ENCODE data around the gene VSIG1. TPM values are rescaled to one million over a fixed set of nuclear protein-coding genes. Genes with fewer than 3 reads are reported as not detected.

The VSIG1 gene
- total RNA-seq, 1 experiment from 2014 or later = 0.07 TPM

GRCh38 chrX:108121291-108121690 lies 76.4 kb downstream of the VSIG1 start (continued):
- TF ChIP-seq ZFX (IDR thresholded peaks at IDR 0.05) (no peak), JUND (IDR thresholded peaks at IDR 0.05) (no peak), POLR2A (IDR thresholded peaks at IDR 0.05; ENCODE audit: borderline replicate concordance, extremely low read depth, insufficient read depth, insufficient read length) (no peak)
- TF ChIP-seq, protein P1, sequence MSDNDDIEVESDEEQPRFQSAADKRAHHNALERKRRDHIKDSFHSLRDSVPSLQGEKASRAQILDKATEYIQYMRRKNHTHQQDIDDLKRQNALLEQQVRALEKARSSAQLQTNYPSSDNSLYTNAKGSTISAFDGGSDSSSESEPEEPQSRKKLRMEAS (IDR thresholded peaks at IDR 0.05) = no peak

GRCh38 chrX:108122748-108123147 lies 77.9 kb downstream of the VSIG1 start:
- BruUV-seq (replicated peaks) = no TSS peak
- ChIA-PET CTCF (interaction anchor here (1.0 kb wide), 1 partner anchor 17 kb away, joined by 3 read pairs; no protein-coding TSS in a partner anchor), POLR2A (no interaction called here), RAD21 (ENCODE audit: low non-redundant PET in 1 of 2, low total read pairs in 2 of 2, uncharacterized antibody in 2 of 2, unreplicated experiment in 2 of 2) (no interaction called here)
- Histone ChIP-seq H3K36me3 (ENCODE audit: control insufficient read depth in 1 of 2, insufficient read depth in 2 of 2, low read length in 2 of 2) (no peaks in the 10 kb centered on the region), H3K9me3 (ENCODE audit: control insufficient read depth in 1 of 2, insufficient read depth in 1 of 2, low read depth in 1 of 2, low read length in 2 of 2) (no peaks in the 10 kb centered on the region), H3K9me2 (ENCODE audit: insufficient read depth) (no peaks in the 10 kb centered on the region), H3K79me2 (ENCODE audit: insufficient read depth, low read length) (no peaks in the 10 kb centered on the region), H2AFZ (ENCODE audit: low read depth, low read length, poor library complexity, severe bottlenecking) (no peak overlapping the region), H3K9ac (ENCODE audit: low read length) (no peak overlapping the region), H3K4me2 (ENCODE audit: low read length) (no peak overlapping the region), H3K4me3 (replicated peaks in 1 of 2; ENCODE audit: low read depth in 1 of 2, low read length in 2 of 2) (no peak overlapping the region), H3K4me1 (ENCODE audit: control insufficient read depth in 1 of 2, insufficient read depth in 2 of 2, low read length in 2 of 2) (no peaks in the 10 kb centered on the region), H4K20me1 (ENCODE audit: insufficient read depth) (no peaks in the 10 kb centered on the region), H3K27ac (ENCODE audit: low read depth, low read length) (no peak overlapping the region), H3K27me3 (ENCODE audit: insufficient read depth, low read length) (no peaks in the 10 kb centered on the region)
- TF ChIP-seq EZH2phosphoT487 (IDR thresholded peaks at IDR 0.05; ENCODE audit: borderline replicate concordance) = no peak
- no peak for TF ChIP-seq ZBTB33 (IDR thresholded peaks at IDR 0.05; ENCODE audit: extremely low read depth, insufficient replicate concordance, low read length)
- no peak for TF ChIP-seq CBX3 (IDR thresholded peaks at IDR 0.05; ENCODE audit: low read depth)
- no peak for TF ChIP-seq ZFX (IDR thresholded peaks at IDR 0.05)
- DNase-seq (ENCODE audit: low read depth, low spot score) = no peak
- ATAC-seq = no peak
- intact Hi-C loops (cut with micrococcal nuclease) = no loop called here

All from HCT116 (cell line).